Diencephalon (tissue), 1 donor: ENCODE results near the gene FAM9B. TPM values are rescaled to one million over a fixed set of nuclear protein-coding genes. Genes with fewer than 3 reads are reported as not detected.

ENCODE experiments used
- total RNA-seq: library from RNA; depleted of rRNA; stranded (reverse); fragments of >200 nt; gene quantifications from one replicate; pipeline ENCODE4 v1.2.3, GENCODE V29; 2014

The FAM9B gene
- not detected for total RNA-seq

DNA sequence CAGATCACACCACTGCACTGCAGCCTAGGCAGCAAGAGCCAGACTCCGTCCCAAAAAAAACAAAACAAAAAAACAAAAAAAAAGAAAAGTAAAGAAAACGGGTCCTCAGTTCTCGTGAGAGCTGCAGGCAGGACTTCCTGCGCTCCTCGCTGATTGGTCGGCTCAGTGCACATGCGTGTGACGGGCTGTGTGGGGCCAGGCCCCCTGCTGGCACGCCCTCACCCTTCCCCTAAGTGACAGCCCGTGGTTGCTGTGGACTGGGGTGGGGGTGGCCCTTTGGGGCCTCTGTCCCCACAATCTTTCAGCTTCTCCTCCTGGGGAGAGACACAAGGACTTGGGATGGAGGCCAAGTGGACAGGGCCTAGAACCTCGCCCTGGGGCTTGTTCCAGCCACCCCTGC lies at the start of gene FAM9B:
Gene FAM9B, minus strand, starts transcription at position 139 of the 400 bp plus-strand sequence. CDS start 1,141 bp downstream, outside the sequence.

Other genes with a start within 250 kb of the FAM9B start
- not detected for gene FAM9A, start 232.7 kb downstream of the FAM9B start, total RNA-seq